Measurements from ENCODE around the gene SNRPA1.

DNA sequence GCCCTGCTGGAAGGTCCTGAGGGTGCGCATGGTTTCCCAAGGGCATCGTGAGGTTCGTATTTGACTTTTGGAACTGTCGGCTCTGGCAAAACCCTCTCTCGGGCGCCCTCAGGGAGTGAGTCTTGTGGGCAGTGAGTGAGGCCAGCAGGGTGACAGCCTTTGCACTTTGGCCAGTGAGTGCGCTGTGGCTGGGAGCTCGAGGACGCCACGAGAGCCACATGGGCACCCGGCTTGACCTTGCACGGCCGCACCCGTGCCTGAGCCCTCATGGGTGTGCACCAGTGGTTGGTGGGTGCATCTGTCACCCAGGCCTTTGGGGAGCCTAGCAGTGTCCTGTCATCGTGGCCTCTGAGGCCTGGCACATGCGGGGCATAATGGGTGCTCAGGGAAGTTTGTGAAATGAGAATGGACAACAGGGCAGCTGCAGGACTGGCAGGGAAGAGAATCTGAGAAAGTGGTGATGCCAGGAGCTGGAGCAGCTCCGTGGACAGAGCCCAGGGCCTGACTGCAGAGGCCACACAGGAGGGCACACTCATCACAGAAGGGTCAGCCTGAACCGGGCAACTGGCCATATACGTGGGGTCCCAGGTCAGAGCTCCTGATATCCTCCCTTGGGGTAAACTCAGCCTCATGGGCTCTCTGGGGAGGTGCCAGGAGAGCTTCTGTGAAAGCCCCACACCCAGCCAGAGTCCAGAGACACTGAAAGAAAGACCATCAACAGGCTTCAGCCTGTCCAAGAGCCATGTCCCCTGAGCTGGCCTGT, 30.4 kb upstream of the SNRPA1 start:
- TF ChIP-seq, protein P1, sequence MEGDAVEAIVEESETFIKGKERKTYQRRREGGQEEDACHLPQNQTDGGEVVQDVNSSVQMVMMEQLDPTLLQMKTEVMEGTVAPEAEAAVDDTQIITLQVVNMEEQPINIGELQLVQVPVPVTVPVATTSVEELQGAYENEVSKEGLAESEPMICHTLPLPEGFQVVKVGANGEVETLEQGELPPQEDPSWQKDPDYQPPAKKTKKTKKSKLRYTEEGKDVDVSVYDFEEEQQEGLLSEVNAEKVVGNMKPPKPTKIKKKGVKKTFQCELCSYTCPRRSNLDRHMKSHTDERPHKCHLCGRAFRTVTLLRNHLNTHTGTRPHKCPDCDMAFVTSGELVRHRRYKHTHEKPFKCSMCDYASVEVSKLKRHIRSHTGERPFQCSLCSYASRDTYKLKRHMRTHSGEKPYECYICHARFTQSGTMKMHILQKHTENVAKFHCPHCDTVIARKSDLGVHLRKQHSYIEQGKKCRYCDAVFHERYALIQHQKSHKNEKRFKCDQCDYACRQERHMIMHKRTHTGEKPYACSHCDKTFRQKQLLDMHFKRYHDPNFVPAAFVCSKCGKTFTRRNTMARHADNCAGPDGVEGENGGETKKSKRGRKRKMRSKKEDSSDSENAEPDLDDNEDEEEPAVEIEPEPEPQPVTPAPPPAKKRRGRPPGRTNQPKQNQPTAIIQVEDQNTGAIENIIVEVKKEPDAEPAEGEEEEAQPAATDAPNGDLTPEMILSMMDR (IDR thresholded peaks at IDR 0.05; ENCODE audit: insufficient read depth, low read depth, low read length), result no peak
- TF ChIP-seq EZH2 (IDR thresholded peaks at IDR 0.05; ENCODE audit: insufficient read depth, low read length), result no peak

All from astrocyte (in vitro differentiated cells and primary cell).